ENCODE data around the gene CD34. TPM values are rescaled to one million over a fixed set of nuclear protein-coding genes. Genes with fewer than 3 reads are reported as not detected.
A peak's percentile ranks its signal among the peaks of the same experiment; 100 is the strongest.

The CD34 gene
- total and polyA plus RNA-seq, 2 donors (not counting 1 experiment from before 2014, with no cell fraction given), result under 0.01 to 0.51 TPM

- no peaks in the 10 kb centered on the region for H3K4me1 ChIP-seq (ENCODE audit: control insufficient read depth, extremely low read depth, insufficient read depth, low read length)
- H4K20me1 ChIP-seq (ENCODE audit: control insufficient read depth, extremely low read depth, insufficient read depth, low read length), result no peaks in the 10 kb centered on the region
- no peaks in the 10 kb centered on the region for H3K36me3 ChIP-seq (ENCODE audit: control insufficient read depth, insufficient read depth, low read length)
- H3K4me2 ChIP-seq (ENCODE audit: extremely low read depth, insufficient read depth, low read length), result no peak overlapping the region
- TF ChIP-seq EZH2 (IDR thresholded peaks at IDR 0.05; ENCODE audit: low read length, missing control alignments) (no peak), CTCF (conservative IDR thresholded peaks at IDR 0.05 in 1 of 2, IDR thresholded peaks at IDR 0.05 in 1 of 2; ENCODE audit: low read depth in 1 of 2, low read length in 2 of 2) (peak; percentile 34 to 37)
- DNase-seq (ENCODE audit: low read depth in 2 of 2), result peak in 1 of 2 donors; percentile 44
- H3K79me2 ChIP-seq (ENCODE audit: control insufficient read depth, insufficient read depth, low read length), result no peaks in the 10 kb centered on the region
- H3K9me3 ChIP-seq (ENCODE audit: control insufficient read depth, insufficient read depth, low read depth, low read length), result no peaks in the 10 kb centered on the region
- H3K27ac ChIP-seq (ENCODE audit: insufficient read depth, low read length), result no peak overlapping the region
- H3K9ac ChIP-seq (ENCODE audit: insufficient read depth, low read length), result no peak overlapping the region
- no peaks in the 10 kb centered on the region for H3K27me3 ChIP-seq (ENCODE audit: control insufficient read depth, insufficient read depth, low read length)
- no peak overlapping the region for H2AFZ ChIP-seq (ENCODE audit: low read length)
- H3K4me3 ChIP-seq (replicated peaks in 1 of 4; ENCODE audit: control extremely low read depth in 1 of 4, insufficient read depth in 1 of 4, low read depth in 3 of 4, low read length in 4 of 4), result no peak overlapping the region
Measured at GRCh38 chr1:207897188-207897587, 13.7 kb downstream of the CD34 start.

- Histone ChIP-seq H3K4me2 (ENCODE audit: extremely low read depth, insufficient read depth, low read length) (no peak overlapping the region), H3K4me1 (ENCODE audit: control insufficient read depth, extremely low read depth, insufficient read depth, low read length) (no peaks in the 10 kb centered on the region), H3K4me3 (replicated peaks in 1 of 4; ENCODE audit: control extremely low read depth in 1 of 4, insufficient read depth in 1 of 4, low read depth in 3 of 4, low read length in 4 of 4) (no peak overlapping the region), H2AFZ (ENCODE audit: low read length) (no peak overlapping the region), H3K36me3 (ENCODE audit: control insufficient read depth, insufficient read depth, low read length) (no peaks in the 10 kb centered on the region), H3K79me2 (ENCODE audit: control insufficient read depth, insufficient read depth, low read length) (no peaks in the 10 kb centered on the region), H4K20me1 (ENCODE audit: control insufficient read depth, extremely low read depth, insufficient read depth, low read length) (no peaks in the 10 kb centered on the region), H3K9me3 (ENCODE audit: control insufficient read depth, insufficient read depth, low read depth, low read length) (no peaks in the 10 kb centered on the region), H3K9ac (ENCODE audit: insufficient read depth, low read length) (no peak overlapping the region), H3K27me3 (ENCODE audit: control insufficient read depth, insufficient read depth, low read length) (no peaks in the 10 kb centered on the region), H3K27ac (ENCODE audit: insufficient read depth, low read length) (no peak overlapping the region)
- TF ChIP-seq EZH2 (IDR thresholded peaks at IDR 0.05; ENCODE audit: low read length, missing control alignments) (no peak), CTCF (conservative IDR thresholded peaks at IDR 0.05 in 1 of 2, IDR thresholded peaks at IDR 0.05 in 1 of 2; ENCODE audit: low read depth in 1 of 2, low read length in 2 of 2) (no peak)
- no peak for DNase-seq (ENCODE audit: low read depth in 2 of 2)
Measured at GRCh38 chr1:207896547-207896946, 14.4 kb downstream of the CD34 start.

GRCh38 chr1:207894704-207895103 lies 16.2 kb downstream of the CD34 start:
- no peak overlapping the region for H3K27ac ChIP-seq (ENCODE audit: insufficient read depth, low read length)
- no peaks in the 10 kb centered on the region for H4K20me1 ChIP-seq (ENCODE audit: control insufficient read depth, extremely low read depth, insufficient read depth, low read length)
- no peak overlapping the region for H3K4me2 ChIP-seq (ENCODE audit: extremely low read depth, insufficient read depth, low read length)
- no peaks in the 10 kb centered on the region for H3K27me3 ChIP-seq (ENCODE audit: control insufficient read depth, insufficient read depth, low read length)
- no peak for DNase-seq (ENCODE audit: low read depth in 2 of 2)
- H3K79me2 ChIP-seq (ENCODE audit: control insufficient read depth, insufficient read depth, low read length), result no peaks in the 10 kb centered on the region
- H3K9me3 ChIP-seq (ENCODE audit: control insufficient read depth, insufficient read depth, low read depth, low read length), result no peaks in the 10 kb centered on the region
- H3K36me3 ChIP-seq (ENCODE audit: control insufficient read depth, insufficient read depth, low read length), result no peaks in the 10 kb centered on the region
- no peak overlapping the region for H3K4me3 ChIP-seq (replicated peaks in 1 of 4; ENCODE audit: control extremely low read depth in 1 of 4, insufficient read depth in 1 of 4, low read depth in 3 of 4, low read length in 4 of 4)
- no peak overlapping the region for H3K9ac ChIP-seq (ENCODE audit: insufficient read depth, low read length)
- H2AFZ ChIP-seq (ENCODE audit: low read length), result no peak overlapping the region
- peaks cover 12% of the 10 kb centered on the region for H3K4me1 ChIP-seq (ENCODE audit: control insufficient read depth, extremely low read depth, insufficient read depth, low read length)
- TF ChIP-seq CTCF (conservative IDR thresholded peaks at IDR 0.05 in 1 of 2, IDR thresholded peaks at IDR 0.05 in 1 of 2; ENCODE audit: low read depth in 1 of 2, low read length in 2 of 2) (no peak), EZH2 (IDR thresholded peaks at IDR 0.05; ENCODE audit: low read length, missing control alignments) (no peak)
